Prostate gland (tissue), 2 donors: ENCODE measurements around the gene PLS3. TPM values are rescaled to one million over a fixed set of nuclear protein-coding genes. Genes with fewer than 3 reads are reported as not detected.

Source experiments
- DNase-seq: peaks from one replicate; pipeline ENCODE4 v3.0.0-alpha.2; 2019; ENCODE audit warnings: low spot score
- H3K27ac ChIP-seq, 2 donors: fragments of 200-600 bp; sonication (generic); 2 replicates each; pipeline ENCODE4 v1.5.1; 2017 to 2019
- H3K27me3 ChIP-seq: fragments of 200-600 bp; sonication (generic); replicated peaks from 2 replicates; pipeline ENCODE4 v1.5.1; 2019; ENCODE audit not compliant: insufficient read depth
- H3K36me3 ChIP-seq, 2 donors: fragments of 200-600 bp; sonication (generic); 1 replicate in 1 of 2; 2 replicates in 1 of 2; pipeline versions ENCODE4 v1.5.1 to v1.8.1; 2017 to 2019
- H3K4me1 ChIP-seq: fragments of 200-600 bp; sonication (generic); replicated peaks from 2 replicates; pipeline ENCODE4 v1.5.1; 2019
- H3K4me3 ChIP-seq, 2 donors: fragments of 200-600 bp; sonication (generic); 2 replicates each; pipeline ENCODE4 v1.5.1; 2017 to 2019
- H3K9me3 ChIP-seq: fragments of 200-600 bp; sonication (generic); 2 replicates; pipeline ENCODE4 v1.5.1; 2017
- CTCF ChIP-seq, 4 experiments: fragments of 200-600 bp in 2 of 4; fragments of 450-650 bp in 2 of 4; sonication (generic) in 2 of 4; IDR thresholded peaks; 1 replicate in 3 of 4; 2 replicates in 1 of 4; pipeline ENCODE4 v1.5.1; 2016 to 2019; ENCODE audit warnings: antibody characterized with exemption in 4 of 4, mild to moderate bottlenecking in 2 of 4, moderate library complexity in 2 of 4
- POLR2A ChIP-seq: fragments of 450-650 bp; IDR thresholded peaks from one replicate; pipeline ENCODE4 v1.6.1; 2016; ENCODE audit warnings: antibody characterized with exemption, mild to moderate bottlenecking
- POLR2AphosphoS5 ChIP-seq: sonication (generic); formaldehyde crosslinking; IDR thresholded peaks from one replicate; pipeline ENCODE4 v1.6.1; 2017; ENCODE audit warnings: antibody characterized with exemption
- WGBS: methylation state at CpG from one replicate; pipeline ENCODE4 v1.1.5; 2018; 5-methylcytosine and 5-hydroxymethylcytosine counted together
- intact Hi-C: fragments of 100-400 bp; cut with DNase I; formaldehyde crosslinking; loops from one replicate; pipeline ENCODE4 v1.14.2; 2022
- total RNA-seq, 2 donors: library from RNA; depleted of rRNA; stranded (reverse); fragments of >200 nt; gene quantifications; one replicate each; pipeline ENCODE4 v1.1.0, GENCODE V29; 2016

PLS3 gene
- total RNA-seq, 2 donors from 2014 or later, result 32.1 to 69.3 TPM

- Histone ChIP-seq H3K27me3 (no peaks in the 10 kb centered on the region), H3K27ac (no peak overlapping the region), H3K4me1 (no peaks in the 10 kb centered on the region), H3K4me3 (no peak overlapping the region), H3K9me3 (no peaks in the 10 kb centered on the region), H3K36me3 (no peaks in the 10 kb centered on the region)
- intact Hi-C loops, result loop anchor here (5.0 kb wide), 1 partner anchor 38 kb away; no protein-coding TSS in a partner anchor
- peak; percentile 21 for DNase-seq
- WGBS, result 3% methylated on average over 4 of the region's 4 CpGs
- TF ChIP-seq POLR2AphosphoS5 (no peak), POLR2A (no peak), CTCF (IDR thresholded peaks at IDR 0.05) (peak in 3 of 4 experiments; percentile 45 to 58 (median 54))
These were observed 129.7 kb downstream of the PLS3 start for GRCh38 chrX:115690511-115691216.

- no peaks in the 10 kb centered on the region for H3K9me3 ChIP-seq
- H3K27ac ChIP-seq, result no peak overlapping the region
- DNase-seq, result no peak
- WGBS, result 75% methylated on average over 6 of the region's 6 CpGs
- intact Hi-C loops, result loop anchor here (5.0 kb wide), 1 partner anchor 41 kb away; no protein-coding TSS in a partner anchor
- H3K4me1 ChIP-seq, result no peaks in the 10 kb centered on the region
- H3K4me3 ChIP-seq, result no peak overlapping the region
- TF ChIP-seq CTCF (IDR thresholded peaks at IDR 0.05), result no peak
- TF ChIP-seq POLR2AphosphoS5, result no peak
- no peak for TF ChIP-seq POLR2A
- no peaks in the 10 kb centered on the region for H3K27me3 ChIP-seq
- H3K36me3 ChIP-seq, result no peaks in the 10 kb centered on the region
These were observed 132.5 kb downstream of the PLS3 start for GRCh38 chrX:115693476-115693875.

GRCh38 chrX:115694028-115694427 is 133.1 kb downstream of the PLS3 start:
- Histone ChIP-seq H3K4me1 (no peaks in the 10 kb centered on the region), H3K27me3 (no peaks in the 10 kb centered on the region), H3K9me3 (no peaks in the 10 kb centered on the region), H3K27ac (no peak overlapping the region), H3K4me3 (no peak overlapping the region), H3K36me3 (no peaks in the 10 kb centered on the region)
- 73% methylated on average over 6 of the region's 6 CpGs for WGBS
- no peak for TF ChIP-seq CTCF (IDR thresholded peaks at IDR 0.05)
- TF ChIP-seq POLR2AphosphoS5, result no peak
- TF ChIP-seq POLR2A, result no peak
- DNase-seq, result no peak
- intact Hi-C loops, result loop anchor here (5.0 kb wide), 1 partner anchor 42 kb away; no protein-coding TSS in a partner anchor

GRCh38 chrX:115696039-115696438 is 135.1 kb downstream of the PLS3 start:
- whole genome bisulfite sequencing, result 50% methylated on average over 5 of the region's 6 CpGs
- TF ChIP-seq POLR2A (no peak), CTCF (IDR thresholded peaks at IDR 0.05) (no peak), POLR2AphosphoS5 (no peak)

GRCh38 chrX:115696939-115697338 is 136.0 kb downstream of the PLS3 start:
- H3K4me3 ChIP-seq, result no peak overlapping the region
- intact Hi-C loops, result no loop called here
- H3K27me3 ChIP-seq, result no peaks in the 10 kb centered on the region
- no peak for DNase-seq
- H3K9me3 ChIP-seq, result no peaks in the 10 kb centered on the region
- no peak overlapping the region for H3K27ac ChIP-seq
- H3K36me3 ChIP-seq, result no peaks in the 10 kb centered on the region
- TF ChIP-seq POLR2A, result no peak
- TF ChIP-seq POLR2AphosphoS5, result no peak
- no peak for TF ChIP-seq CTCF (IDR thresholded peaks at IDR 0.05)
- no peaks in the 10 kb centered on the region for H3K4me1 ChIP-seq

More at GRCh38 chrX:115696039-115696438, 135.1 kb downstream of the PLS3 start:
- DNase-seq, result no peak
- Histone ChIP-seq H3K4me3 (no peak overlapping the region), H3K9me3 (no peaks in the 10 kb centered on the region), H3K27me3 (no peaks in the 10 kb centered on the region), H3K27ac (no peak overlapping the region), H3K4me1 (no peaks in the 10 kb centered on the region), H3K36me3 (no peaks in the 10 kb centered on the region)
- intact Hi-C loops, result no loop called here
